Naive B cell (primary cell): ENCODE data around the gene ZNF629. TPM values are rescaled to one million over a fixed set of nuclear protein-coding genes. Genes with fewer than 3 reads are reported as not detected.

Source experiments
- ATAC-seq, 2 donors: fragments of 150-1000 bp; cut with Tn5 transposase; 2 replicates each; pipeline ENCODE4 v1.10.0; 2021; ENCODE audit warnings: low read depth in 2 of 2, mild to moderate bottlenecking in 2 of 2, moderate library complexity in 2 of 2
- DNase-seq: peaks from one replicate; pipeline ENCODE4 v3.0.0; 2022
- H3K27ac Mint-ChIP-seq, 6 donors: one replicate each; pipeline ENCODE4 v1.8.0; 2020 to 2022; ENCODE audit warnings: mild to moderate bottlenecking in 6 of 6, mixed read lengths in 6 of 6, moderate library complexity in 5 of 6, inconsistent platforms in 2 of 6
- H3K27me3 Mint-ChIP-seq, 3 donors: one replicate each; pipeline ENCODE4 v1.8.0; 2021 to 2022; ENCODE audit warnings: mixed read lengths in 3 of 3, mild to moderate bottlenecking in 1 of 3
- H3K36me3 Mint-ChIP-seq, 2 donors: one replicate each; pipeline ENCODE4 v1.8.0; 2020 to 2022; ENCODE audit warnings: mixed read lengths in 2 of 2, inconsistent platforms in 1 of 2, mild to moderate bottlenecking in 1 of 2
- H3K4me1 Mint-ChIP-seq, 3 donors: one replicate each; pipeline ENCODE4 v1.8.0; 2020 to 2022; ENCODE audit warnings: mixed read lengths in 3 of 3, inconsistent platforms in 1 of 3, mild to moderate bottlenecking in 1 of 3, moderate library complexity in 1 of 3
- H3K4me3 Mint-ChIP-seq, 8 donors: one replicate each; pipeline ENCODE4 v1.8.0; 2020 to 2022; ENCODE audit warnings: mild to moderate bottlenecking in 8 of 8, mixed read lengths in 8 of 8, moderate library complexity in 8 of 8, inconsistent platforms in 2 of 8
- H3K9me3 Mint-ChIP-seq, 7 donors: one replicate each; pipeline ENCODE4 v1.8.0; 2020 to 2022; ENCODE audit warnings: mixed read lengths in 7 of 7, mild to moderate bottlenecking in 5 of 7, inconsistent platforms in 2 of 7, moderate library complexity in 1 of 7
- polyA plus RNA-seq, 6 donors: library from polyadenylated mRNA; unstranded; fragments of 300-500 nt; fragmentation: Illumina TruSeq; gene quantifications; one replicate each; pipeline ENCODE4 v1.2.3, GENCODE V29; 2021; ENCODE audit warnings: low read depth in 6 of 6

The ZNF629 gene
- polyA plus RNA-seq, 6 donors from 2014 or later: 0.23 to 1.4 (median 0.45) TPM; not detected in 1

DNA sequence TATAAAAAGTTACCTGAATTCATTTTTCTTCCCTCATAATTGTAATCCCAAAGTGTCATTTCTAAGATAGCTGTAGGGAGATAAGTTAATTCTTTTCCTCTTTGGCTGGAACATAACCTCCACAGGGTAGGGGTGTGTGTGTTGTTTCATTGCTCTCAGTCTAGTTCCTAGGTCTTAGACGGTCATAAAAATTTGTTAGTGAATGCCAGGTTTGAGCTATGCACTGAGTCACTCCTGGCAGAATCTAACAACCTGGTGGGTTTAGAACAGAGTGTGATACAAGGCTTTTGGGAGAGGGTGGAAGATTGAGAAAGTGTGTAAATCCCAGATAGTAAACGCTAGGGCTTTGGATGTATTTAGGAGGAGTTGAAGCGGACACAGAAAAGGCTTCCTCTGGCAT is 39.7 kb downstream of the ZNF629 start:
- Mint-ChIP-seq H3K4me3 (peak overlapping the region; percentile 88 to 97 (median 94)), H3K36me3 (peaks cover 5 to 8% of the 10 kb centered on the region in 2 donors), H3K27ac (peak overlapping the region in 5 of 6 donors; percentile 84 to 90 (median 86)), H3K9me3 (no peaks in the 10 kb centered on the region), H3K27me3 (no peaks in the 10 kb centered on the region), H3K4me1 (peaks cover 23 to 32% (median 29%) of the 10 kb centered on the region in 3 donors)
- ATAC-seq (no peak), DNase-seq (no peak)

DNA sequence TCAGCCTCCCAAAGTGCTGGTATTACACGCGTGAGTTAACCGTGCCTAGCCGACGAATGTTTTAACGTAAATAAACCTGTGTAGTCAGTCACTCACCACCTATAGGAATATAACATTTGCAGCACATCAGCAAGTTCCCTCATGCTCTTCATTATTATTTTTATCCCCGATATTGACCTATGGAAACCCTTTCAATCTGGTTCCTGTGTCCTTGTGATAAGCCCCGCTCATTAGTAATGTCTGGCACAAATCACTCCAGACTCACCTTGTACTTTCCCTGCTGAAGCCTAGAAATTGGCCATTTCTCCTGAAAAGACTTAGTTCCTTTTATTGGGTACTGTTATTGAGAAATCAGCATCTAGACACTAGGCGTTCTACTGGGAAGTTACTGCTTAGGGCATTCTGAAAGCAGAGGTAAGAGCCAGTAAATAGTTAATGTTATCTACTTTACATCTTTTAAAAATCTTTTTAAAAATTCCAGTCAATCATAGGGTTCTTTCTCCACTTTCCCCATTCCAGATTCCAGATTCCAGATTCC is 40.3 kb downstream of the ZNF629 start:
- DNase-seq (no peak), ATAC-seq (no peak)
- Mint-ChIP-seq H3K4me3 (peak overlapping the region in 2 of 8 donors; percentile 92 to 97), H3K27ac (peak overlapping the region in 3 of 6 donors; percentile 7 to 86 (median 84)), H3K4me1 (peaks cover 28 to 38% (median 29%) of the 10 kb centered on the region in 3 donors), H3K27me3 (no peaks in the 10 kb centered on the region), H3K9me3 (no peaks in the 10 kb centered on the region), H3K36me3 (peaks cover 5 to 8% of the 10 kb centered on the region in 2 donors)

DNA sequence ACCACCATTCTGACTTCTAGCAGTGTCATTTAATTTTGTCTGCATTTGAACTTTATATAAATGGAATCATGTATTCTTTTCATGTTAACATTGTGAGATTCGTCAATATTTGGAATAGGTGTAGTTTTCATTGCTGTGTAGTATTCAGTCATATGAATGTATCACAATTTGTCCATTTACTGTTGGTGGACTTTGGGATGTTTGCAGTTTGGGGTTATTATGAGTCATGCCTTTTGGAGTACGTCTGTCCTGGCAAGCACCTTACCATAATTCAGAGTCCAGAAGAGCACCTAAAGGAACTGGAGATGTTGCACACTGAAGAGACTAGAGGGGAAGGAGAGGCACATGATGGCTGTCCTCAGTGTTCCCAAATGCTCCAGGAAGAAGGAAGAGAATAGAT is 41.9 kb downstream of the ZNF629 start:
- Mint-ChIP-seq H3K9me3 (no peaks in the 10 kb centered on the region), H3K27ac (peak overlapping the region in 2 of 6 donors; percentile 48 to 71), H3K4me1 (peaks cover 26 to 38% (median 35%) of the 10 kb centered on the region in 3 donors), H3K27me3 (no peaks in the 10 kb centered on the region), H3K36me3 (no peaks in the 10 kb centered on the region), H3K4me3 (peak overlapping the region in 1 of 8 donors; percentile 52)
- no peak for ATAC-seq
- DNase-seq: no peak

DNA sequence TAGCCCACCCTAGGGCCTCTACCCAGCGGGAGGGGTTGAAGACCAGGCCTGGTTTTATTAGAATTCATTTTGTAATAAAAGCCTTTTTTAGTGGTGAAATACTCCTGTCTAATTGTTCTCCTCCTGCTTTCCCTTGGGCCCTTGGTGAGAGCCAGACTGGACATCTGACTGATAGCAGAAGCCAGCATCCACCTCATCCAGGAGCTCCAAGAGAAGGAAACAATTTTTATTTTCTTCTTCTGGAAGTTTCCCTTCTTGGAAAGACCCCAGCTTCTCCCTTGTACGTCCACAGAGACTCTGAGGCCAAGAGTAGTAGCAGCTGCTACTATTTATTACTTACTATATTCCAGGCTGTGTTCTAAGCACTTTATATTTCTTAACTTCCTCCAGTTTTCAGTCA is 42.8 kb downstream of the ZNF629 start:
- no peaks in the 10 kb centered on the region for H3K9me3 Mint-ChIP-seq
- H3K27me3 Mint-ChIP-seq: no peaks in the 10 kb centered on the region
- H3K27ac Mint-ChIP-seq: no peak overlapping the region
- peak overlapping the region in 1 of 8 donors; percentile 19 for H3K4me3 Mint-ChIP-seq
- peaks cover 18 to 33% (median 26%) of the 10 kb centered on the region in 3 donors for H3K4me1 Mint-ChIP-seq
- ATAC-seq (no peak), DNase-seq (no peak)
- no peaks in the 10 kb centered on the region for H3K36me3 Mint-ChIP-seq

DNA sequence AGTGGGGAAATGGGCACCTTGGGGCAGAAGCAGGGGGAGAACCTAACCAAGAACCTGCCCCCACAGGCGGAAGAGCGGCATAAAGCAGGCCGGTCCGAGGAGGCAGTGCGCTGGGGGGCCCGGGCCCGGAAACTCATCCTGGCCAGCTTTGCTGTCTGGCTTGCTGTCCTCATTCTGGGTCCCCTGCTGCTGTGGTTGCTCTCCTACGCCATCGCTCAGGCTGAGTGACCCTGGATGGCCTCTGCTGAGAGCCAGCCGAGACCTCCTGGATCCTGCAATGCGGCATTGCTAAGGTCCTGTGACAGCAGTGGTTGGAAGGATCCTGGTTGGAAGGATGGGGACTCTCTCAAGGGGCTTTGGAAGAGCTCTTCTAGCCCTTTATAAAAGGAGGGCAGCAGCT is 43.3 kb downstream of the ZNF629 start:
- Mint-ChIP-seq H3K27ac (no peak overlapping the region), H3K36me3 (no peaks in the 10 kb centered on the region), H3K4me3 (no peak overlapping the region), H3K27me3 (no peaks in the 10 kb centered on the region), H3K4me1 (peaks cover 16 to 32% (median 22%) of the 10 kb centered on the region in 3 donors), H3K9me3 (no peaks in the 10 kb centered on the region)
- ATAC-seq (no peak), DNase-seq (no peak)

DNA sequence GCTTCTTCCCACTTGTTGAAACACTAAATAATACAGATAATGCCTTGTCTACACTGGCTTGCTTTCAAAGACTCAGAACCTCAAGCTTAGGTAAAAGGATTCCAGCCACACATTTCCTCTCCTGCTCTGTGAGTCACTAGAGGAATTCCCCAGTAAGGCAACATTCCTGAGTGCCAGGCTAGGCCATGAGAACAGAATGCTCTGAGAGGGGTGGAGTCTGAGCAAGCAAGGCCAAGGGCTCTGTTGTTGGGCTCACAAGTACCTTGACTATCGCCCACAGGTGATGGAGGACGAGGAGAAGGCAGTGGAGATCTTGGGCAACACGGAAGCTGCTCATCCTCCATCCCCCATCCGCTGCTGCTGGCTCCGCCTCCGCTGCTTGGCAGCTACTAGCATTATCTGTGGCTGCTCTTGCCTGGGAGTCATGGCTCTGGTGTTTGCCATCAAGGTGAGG is 45.5 kb downstream of the ZNF629 start:
- ATAC-seq: no peak

DNA sequence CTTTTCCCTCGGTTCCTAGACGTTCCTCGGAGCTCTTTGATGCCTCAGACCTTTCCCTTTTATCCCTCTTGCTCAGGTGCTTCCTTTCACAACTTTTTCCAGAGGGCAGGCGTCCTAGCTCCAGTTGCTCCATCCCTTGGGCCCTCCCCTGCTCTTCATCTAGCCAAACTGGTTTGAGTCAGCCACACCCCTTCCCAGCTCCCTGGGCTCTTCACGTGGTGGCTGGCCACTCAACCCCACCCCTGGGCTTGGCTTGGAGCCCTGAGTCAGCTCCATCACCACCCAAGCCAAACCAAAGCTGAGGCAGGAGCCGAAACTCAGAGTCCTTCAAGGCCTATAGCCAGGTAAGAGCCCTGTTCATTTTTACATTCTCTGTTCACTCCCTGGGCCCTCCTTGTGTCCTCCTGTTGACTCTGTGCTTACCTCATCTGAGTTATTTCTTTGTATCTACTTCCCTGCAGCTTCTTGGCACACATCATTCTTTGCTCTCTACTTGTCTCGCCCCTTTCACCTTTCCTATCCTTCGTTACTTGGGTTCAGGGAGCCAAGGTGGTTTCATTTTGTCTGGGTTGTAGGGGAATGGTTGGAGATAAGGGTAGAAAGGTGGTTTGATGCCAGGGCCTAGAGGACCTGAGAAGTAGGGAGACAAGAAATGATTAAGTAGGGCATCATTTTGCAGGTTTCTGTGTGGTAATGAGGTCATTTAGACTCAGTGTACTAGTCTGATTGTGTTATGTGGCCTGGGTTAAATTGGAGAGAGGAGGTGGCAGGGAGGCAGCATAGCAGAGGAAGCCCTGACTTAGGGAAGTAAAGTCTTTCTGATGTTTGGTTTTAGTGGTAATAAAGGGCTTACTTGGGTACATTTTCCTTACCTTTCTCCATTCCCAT is 46.4 kb downstream of the ZNF629 start:
- ATAC-seq: no peak
- peaks cover 0 to 13% of the 10 kb centered on the region in 2 donors for H3K36me3 Mint-ChIP-seq

More for the DNA sequence above, 45.5 kb downstream of the ZNF629 start:
- DNase-seq: no peak
- Mint-ChIP-seq H3K36me3 (peaks cover 0 to 13% of the 10 kb centered on the region in 2 donors), H3K4me3 (no peak overlapping the region), H3K4me1 (peaks cover 0 to 27% (median 23%) of the 10 kb centered on the region in 3 donors), H3K27me3 (no peaks in the 10 kb centered on the region), H3K9me3 (no peaks in the 10 kb centered on the region), H3K27ac (peak overlapping the region in 1 of 6 donors; percentile 62)

DNA sequence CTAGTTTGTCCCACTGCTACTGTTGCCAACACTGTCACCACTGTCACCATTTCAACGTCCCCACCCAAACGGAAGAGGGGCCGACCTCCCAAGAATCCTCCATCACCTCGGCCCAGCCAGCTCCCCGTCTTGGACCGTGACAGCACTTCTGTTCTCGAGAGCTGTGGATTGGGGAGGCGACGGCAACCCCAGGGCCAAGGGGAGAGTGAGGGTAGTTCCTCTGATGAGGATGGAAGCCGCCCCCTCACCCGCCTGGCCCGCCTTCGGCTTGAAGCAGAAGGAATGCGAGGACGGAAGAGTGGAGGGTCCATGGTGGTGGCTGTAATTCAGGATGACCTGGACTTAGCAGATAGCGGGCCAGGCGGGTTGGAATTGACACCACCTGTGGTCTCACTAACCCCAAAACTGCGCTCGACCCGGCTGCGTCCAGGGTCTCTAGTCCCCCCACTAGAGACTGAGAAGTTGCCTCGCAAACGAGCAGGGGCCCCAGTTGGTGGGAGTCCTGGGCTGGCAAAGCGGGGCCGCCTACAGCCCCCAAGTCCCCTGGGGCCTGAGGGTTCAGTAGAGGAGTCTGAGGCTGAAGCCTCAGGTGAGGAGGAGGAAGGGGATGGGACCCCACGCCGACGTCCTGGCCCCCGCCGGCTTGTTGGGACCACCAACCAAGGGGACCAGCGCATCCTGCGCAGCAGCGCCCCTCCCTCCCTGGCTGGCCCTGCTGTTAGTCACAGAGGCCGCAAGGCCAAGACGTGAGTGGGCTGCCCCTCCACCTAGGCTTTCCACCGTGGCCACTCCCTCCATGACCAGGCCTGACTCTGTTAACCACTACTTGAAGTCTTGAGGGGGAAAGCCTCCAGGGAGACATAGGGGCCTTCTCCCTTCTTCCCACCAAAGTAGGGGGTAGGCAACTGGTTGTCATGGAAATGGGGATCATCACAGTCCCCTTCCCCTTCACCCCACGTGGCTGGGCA is 47.7 kb downstream of the ZNF629 start:
- Mint-ChIP-seq H3K36me3 (peaks cover 0 to 13% of the 10 kb centered on the region in 2 donors), H3K4me3 (peak overlapping the region in 1 of 8 donors; percentile 18), H3K27ac (no peak overlapping the region), H3K4me1 (peaks cover 1 to 27% (median 23%) of the 10 kb centered on the region in 3 donors), H3K9me3 (no peaks in the 10 kb centered on the region), H3K27me3 (no peaks in the 10 kb centered on the region)
- DNase-seq (no peak), ATAC-seq (no peak)

More for the DNA sequence above, 46.4 kb downstream of the ZNF629 start:
- no peaks in the 10 kb centered on the region for H3K27me3 Mint-ChIP-seq
- no peaks in the 10 kb centered on the region for H3K9me3 Mint-ChIP-seq
- peaks cover 0 to 27% (median 23%) of the 10 kb centered on the region in 3 donors for H3K4me1 Mint-ChIP-seq
- H3K4me3 Mint-ChIP-seq: no peak overlapping the region
- DNase-seq: no peak
- H3K27ac Mint-ChIP-seq: peak overlapping the region in 4 of 6 donors; percentile 50 to 86 (median 55)

DNA sequence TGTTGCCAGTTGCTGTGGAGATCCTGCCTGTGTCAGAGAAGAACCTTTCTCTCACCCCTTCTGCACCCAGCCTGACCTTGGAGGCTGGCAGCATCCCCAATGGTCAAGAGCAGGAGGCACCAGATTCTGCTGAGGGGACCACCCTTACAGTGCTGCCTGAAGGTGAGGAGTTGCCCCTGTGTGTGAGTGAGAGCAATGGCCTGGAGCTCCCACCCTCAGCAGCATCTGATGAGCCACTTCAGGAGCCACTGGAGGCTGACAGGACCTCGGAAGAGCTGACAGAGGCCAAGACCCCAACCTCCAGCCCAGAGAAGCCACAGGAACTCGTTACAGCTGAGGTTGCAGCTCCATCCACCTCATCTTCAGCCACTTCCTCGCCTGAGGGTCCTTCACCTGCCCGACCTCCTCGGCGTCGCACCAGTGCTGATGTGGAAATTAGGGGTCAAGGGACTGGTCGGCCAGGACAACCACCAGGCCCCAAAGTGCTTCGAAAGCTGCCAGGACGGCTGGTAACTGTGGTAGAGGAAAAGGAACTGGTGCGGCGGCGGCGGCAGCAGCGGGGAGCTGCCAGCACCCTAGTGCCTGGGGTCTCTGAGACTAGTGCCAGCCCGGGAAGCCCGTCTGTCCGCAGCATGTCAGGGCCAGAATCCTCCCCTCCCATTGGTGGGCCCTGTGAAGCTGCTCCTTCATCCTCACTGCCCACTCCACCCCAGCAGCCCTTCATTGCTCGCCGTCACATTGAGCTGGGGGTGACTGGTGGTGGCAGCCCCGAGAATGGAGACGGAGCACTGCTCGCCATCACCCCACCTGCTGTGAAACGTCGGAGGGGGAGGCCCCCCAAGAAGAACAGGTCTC is 49.0 kb downstream of the ZNF629 start:
- Mint-ChIP-seq H3K4me3 (no peak overlapping the region), H3K4me1 (peaks cover 2 to 27% (median 23%) of the 10 kb centered on the region in 3 donors), H3K36me3 (peaks cover 0 to 13% of the 10 kb centered on the region in 2 donors), H3K27me3 (no peaks in the 10 kb centered on the region), H3K9me3 (no peaks in the 10 kb centered on the region), H3K27ac (peak overlapping the region in 2 of 6 donors; percentile 9 to 47)
- DNase-seq (no peak), ATAC-seq (no peak)

DNA sequence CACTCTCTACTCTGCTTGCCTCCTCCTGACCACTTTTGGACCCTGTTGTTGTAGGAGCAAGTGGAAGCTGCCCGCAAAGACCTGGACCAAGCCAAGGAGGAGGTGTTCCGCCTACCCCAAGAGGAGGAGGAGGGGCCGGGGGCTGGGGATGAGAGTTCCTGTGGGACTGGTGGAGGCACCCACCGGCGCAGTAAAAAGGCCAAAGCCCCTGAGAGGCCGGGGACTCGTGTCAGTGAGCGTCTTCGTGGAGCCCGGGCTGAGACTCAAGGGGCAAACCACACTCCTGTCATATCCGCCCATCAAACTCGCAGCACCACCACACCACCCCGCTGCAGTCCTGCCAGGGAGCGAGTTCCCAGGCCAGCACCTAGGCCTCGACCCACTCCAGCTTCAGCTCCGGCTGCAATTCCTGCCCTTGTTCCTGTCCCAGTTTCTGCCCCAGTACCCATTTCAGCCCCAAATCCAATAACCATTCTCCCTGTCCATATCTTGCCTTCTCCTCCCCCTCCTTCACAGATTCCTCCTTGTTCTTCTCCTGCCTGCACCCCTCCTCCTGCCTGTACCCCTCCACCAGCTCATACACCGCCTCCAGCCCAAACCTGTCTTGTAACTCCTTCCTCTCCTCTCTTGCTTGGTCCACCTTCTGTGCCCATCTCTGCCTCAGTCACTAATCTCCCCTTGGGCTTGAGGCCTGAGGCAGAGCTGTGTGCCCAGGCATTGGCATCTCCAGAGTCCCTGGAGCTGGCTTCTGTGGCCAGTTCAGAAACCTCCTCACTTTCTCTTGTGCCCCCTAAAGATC is 49.8 kb downstream of the ZNF629 start:
- Mint-ChIP-seq H3K4me1 (peaks cover 2 to 26% (median 22%) of the 10 kb centered on the region in 3 donors), H3K9me3 (no peaks in the 10 kb centered on the region), H3K4me3 (peak overlapping the region in 1 of 8 donors; percentile 59), H3K36me3 (peaks cover 0 to 13% of the 10 kb centered on the region in 2 donors), H3K27ac (peak overlapping the region in 3 of 6 donors; percentile 9 to 91 (median 69)), H3K27me3 (no peaks in the 10 kb centered on the region)
- DNase-seq (no peak), ATAC-seq (no peak)

DNA sequence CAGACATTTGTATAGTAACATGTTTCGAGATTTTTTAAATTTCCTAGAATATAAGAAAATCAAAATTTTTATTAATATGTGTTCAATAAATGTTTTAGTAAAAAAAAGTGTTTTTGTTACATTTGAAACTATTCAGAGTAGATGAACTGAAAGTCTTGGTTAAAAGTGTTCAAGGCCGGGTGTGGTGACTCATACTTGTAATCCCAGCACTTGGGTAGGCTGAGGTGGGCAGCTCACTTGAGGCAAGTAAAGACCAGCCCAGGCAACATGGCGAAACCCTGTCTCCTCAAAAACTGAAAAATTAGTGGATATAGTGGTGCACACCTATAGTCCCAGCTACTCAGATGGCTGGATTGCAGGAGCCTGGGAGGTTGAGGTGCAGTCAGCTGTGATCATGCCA is 55.6 kb downstream of the ZNF629 start:
- no peaks in the 10 kb centered on the region for H3K9me3 Mint-ChIP-seq
- peaks cover 0 to 9% of the 10 kb centered on the region in 2 donors for H3K36me3 Mint-ChIP-seq
- DNase-seq (no peak), ATAC-seq (no peak)
- H3K27ac Mint-ChIP-seq: peak overlapping the region in 2 of 6 donors; percentile 33 to 62
- H3K27me3 Mint-ChIP-seq: no peaks in the 10 kb centered on the region
- H3K4me1 Mint-ChIP-seq: peaks cover 0 to 6% (median 4%) of the 10 kb centered on the region in 3 donors
- no peak overlapping the region for H3K4me3 Mint-ChIP-seq
